ENCODE data around the gene NKTR.

The NKTR gene

DNA sequence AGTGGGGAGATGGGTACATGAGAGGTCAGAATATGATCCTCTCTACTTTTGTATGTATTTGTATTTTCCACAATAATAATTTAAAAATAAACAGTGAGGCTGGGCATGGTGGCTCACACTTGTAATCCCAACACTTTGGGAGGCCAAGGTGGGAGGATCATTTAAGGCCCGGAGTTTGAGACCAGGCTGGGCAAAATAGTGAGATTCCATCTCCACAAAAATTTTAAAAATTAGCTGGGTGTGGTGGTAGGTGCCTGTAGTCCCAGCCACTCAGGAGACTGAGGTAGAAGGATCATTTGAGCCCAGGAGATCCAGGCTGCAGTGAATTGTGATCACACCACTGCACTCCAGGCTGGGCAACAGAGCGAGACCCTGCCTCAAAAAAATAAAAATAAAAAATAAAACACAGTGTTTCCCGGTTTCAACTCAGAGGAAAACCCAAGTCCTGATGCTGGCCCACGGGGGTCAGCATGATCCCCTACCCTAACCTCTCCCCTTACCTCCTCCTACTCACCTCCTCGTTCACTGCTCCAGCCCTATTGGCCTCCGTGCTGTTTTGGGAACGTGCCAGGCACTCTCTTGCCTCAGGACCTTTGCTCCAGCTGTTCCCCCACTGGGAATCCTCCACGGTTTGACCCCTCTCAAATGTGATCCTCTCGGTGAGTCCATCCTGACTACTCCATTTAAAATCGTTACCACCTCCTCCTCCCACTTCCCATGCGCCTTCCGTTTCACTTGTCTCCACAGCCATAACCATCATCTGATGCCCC lies 82.0 kb downstream of the NKTR start:
- no peak for DNase-seq (ENCODE audit: low spot score)

GRCh38 chr3:42683875-42684598 lies 83.6 kb downstream of the NKTR start:
- DNase-seq (ENCODE audit: low spot score): peak; percentile 95

DNA sequence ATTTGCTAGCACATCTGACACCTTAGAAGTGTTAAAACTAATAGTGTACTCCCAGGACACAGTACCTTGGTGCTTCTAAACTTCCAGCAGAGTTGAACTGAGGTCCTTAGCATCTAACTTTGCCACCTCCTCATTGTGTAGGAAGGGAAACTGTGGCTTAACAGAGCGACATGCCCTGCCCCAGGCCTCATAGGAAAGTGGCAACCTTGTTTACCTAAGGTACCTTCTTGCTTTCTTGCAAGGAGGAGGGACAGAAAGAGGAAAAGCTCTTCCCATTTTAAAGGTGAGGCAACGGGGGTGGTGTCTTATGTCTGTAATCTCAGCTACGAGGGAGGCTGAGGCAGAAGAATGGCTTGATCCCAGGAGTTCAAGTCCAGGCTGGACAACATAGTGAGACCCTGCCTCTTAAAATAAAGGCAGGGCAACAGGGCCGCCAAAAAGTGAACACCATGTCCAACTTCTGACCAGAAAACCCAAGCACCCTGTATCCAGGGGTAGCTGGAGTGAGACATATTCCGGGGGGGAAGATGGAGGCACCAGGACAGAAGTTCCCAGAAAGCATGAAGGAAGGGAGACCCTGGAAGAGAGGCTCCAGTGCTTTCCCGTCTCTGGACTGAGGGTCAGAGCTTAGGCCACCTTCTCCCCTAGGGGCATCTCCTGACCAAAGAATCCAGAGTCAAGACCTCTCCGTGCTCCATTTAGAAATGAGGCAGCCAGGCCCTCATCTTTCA lies 84.3 kb downstream of the NKTR start:
- DNase-seq (ENCODE audit: low spot score): no peak

- DNase-seq (ENCODE audit: low spot score): no peak
Measured at GRCh38 chr3:42685363-42685881, 84.9 kb downstream of the NKTR start, which contains the start of gene KLHL40. Gene KLHL40 (plus strand): TSS chr3:42685537. CDS start chr3:42685619, 82 bp downstream.

DNA sequence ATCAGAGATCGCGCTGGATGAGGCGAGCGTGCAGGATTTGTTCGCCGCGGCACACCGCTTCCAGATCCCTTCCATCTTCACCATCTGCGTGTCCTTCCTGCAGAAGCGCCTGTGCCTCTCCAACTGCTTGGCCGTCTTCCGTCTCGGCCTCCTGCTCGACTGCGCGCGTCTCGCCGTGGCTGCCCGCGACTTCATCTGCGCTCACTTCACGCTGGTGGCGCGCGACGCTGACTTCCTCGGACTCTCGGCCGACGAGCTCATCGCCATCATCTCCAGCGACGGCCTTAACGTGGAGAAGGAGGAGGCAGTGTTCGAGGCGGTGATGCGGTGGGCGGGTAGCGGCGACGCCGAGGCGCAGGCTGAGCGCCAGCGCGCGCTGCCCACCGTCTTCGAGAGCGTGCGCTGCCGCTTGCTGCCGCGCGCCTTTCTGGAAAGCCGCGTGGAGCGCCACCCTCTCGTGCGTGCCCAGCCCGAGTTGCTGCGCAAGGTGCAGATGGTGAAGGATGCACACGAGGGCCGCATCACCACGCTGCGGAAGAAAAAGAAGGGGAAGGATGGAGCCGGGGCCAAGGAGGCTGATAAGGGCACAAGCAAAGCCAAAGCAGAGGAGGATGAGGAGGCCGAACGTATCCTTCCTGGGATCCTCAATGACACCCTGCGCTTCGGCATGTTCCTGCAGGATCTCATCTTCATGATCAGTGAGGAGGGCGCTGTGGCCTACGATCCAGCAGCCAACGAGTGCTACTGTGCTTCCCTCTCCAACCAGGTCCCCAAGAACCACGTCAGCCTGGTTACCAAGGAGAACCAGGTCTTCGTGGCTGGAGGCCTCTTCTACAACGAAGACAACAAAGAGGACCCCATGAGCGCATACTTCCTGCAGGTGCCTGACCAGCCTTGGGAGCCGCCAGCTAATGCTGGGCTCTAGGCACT lies 85.7 kb downstream of the NKTR start:
- DNase-seq (ENCODE audit: low spot score): no peak

DNA sequence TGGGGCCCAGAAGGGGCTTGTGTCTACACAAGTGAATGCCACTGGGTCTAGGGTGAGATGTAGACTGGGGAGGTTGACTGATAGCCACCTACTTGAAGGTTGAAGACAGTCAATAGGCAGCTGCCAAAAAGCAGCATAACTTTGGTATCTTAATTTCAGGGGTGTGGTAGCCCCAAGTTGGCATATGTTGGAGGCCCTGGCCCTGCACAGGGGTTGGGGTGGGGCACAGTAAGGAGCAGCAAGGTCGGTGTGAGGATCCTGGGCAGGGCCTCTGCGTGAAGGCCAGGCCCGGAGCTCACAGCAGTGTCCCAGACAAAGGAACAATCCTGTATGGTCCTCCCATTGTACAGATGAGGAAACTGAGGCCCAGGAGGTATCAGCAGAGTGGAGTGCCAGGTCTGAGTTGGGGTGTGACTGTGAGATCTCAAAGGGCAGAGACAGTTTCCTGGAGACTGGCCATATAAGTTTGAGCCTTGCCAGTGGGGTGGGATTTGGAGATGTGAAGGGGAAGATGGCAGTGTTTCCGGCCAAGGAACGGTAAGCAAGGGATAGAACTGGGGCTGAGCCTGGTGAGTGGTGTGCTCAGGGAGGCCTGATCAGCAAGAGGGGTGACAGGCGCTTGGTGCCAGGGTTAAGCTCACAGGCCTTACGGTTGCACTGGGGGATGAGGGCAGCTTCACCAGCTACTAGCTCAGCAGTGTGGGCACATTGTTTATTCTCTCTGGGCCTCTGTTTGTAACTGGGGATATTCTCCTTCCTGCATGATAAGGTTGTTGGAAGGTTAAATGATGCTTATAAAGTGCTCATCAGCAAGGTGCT lies 86.6 kb downstream of the NKTR start:
- DNase-seq (ENCODE audit: low spot score): no peak

GRCh38 chr3:42688016-42688415 lies 87.5 kb downstream of the NKTR start:
- DNase-seq (ENCODE audit: low spot score): no peak

- DNase-seq (ENCODE audit: low spot score): no peak
Measured at GRCh38 chr3:42688487-42689420, 88.3 kb downstream of the NKTR start.

DNA sequence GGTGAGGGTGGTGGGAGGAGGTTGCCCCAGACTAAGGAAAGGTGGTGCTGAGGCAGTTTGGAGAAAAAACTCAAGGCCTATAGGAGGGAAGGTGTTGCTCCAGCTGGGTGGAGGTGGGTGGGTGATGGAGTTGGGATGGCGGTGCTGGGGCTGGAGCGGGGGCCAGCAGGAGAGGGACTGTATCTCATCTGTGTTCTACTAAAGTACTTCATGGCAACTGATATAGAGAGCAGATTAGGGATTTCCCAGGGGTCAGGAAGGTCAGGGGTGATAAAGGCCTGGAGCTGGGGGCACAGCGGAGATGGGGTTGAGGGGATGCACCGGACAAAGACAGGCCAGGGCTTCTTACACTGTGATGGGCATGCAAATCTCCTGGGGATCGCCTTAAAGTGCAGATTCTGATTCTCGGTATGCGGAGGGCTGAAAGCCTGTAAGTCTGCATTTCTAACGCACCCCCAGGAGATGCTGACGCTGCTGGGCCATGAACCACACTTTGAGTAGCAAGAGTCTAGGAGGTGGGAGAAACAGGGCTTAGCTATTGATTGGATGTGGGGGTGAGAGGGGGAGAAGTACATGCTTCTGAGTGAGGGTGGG lies 89.0 kb downstream of the NKTR start:
- no peak for DNase-seq (ENCODE audit: low spot score)

GRCh38 chr3:42690191-42690590 lies 89.7 kb downstream of the NKTR start:
- DNase-seq (ENCODE audit: low spot score): no peak

DNA sequence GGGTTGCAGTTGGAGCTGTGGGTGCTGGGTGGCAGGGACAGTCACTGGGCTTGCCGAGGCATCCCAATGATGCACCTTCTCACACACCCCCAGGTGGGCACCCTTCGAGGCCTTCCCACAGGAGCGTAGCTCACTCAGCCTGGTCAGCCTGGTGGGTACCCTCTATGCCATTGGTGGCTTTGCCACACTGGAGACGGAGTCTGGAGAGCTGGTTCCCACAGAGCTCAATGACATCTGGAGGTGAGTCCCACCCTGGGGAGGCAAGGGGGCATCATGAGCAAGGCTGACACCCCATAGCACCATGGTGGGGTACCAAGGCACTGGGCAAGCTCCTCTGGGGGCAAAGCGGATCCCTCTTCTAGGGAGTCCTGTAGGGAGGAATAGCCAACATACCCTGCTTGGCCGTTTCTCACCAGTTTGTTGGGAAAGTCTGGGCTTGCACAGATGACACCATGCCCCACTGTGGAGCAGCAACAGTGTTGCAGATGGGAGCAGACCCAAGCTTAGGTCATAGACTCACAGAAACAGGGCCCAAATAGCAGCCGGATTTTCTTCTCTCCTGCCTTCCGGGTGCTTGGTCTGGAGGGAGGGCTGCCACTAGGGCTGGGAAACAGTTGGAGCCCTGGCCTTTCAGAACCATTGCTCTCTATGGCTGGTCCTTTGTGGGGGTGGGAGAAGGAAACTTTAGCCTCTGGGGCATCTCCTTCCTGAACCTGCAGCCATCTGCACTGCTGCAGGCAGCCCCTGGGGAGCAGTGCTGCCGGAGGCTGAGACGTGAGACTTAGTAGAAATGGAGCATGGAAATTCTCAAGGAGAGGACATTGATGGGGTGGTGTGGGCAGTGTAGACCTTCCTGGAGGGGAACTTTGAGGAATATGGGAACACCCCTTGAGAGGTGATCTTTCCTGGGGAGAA lies 90.5 kb downstream of the NKTR start:
- no peak for DNase-seq (ENCODE audit: low spot score)

- no peak for DNase-seq (ENCODE audit: low spot score)
Measured at GRCh38 chr3:42691816-42692666, 91.6 kb downstream of the NKTR start.

DNA sequence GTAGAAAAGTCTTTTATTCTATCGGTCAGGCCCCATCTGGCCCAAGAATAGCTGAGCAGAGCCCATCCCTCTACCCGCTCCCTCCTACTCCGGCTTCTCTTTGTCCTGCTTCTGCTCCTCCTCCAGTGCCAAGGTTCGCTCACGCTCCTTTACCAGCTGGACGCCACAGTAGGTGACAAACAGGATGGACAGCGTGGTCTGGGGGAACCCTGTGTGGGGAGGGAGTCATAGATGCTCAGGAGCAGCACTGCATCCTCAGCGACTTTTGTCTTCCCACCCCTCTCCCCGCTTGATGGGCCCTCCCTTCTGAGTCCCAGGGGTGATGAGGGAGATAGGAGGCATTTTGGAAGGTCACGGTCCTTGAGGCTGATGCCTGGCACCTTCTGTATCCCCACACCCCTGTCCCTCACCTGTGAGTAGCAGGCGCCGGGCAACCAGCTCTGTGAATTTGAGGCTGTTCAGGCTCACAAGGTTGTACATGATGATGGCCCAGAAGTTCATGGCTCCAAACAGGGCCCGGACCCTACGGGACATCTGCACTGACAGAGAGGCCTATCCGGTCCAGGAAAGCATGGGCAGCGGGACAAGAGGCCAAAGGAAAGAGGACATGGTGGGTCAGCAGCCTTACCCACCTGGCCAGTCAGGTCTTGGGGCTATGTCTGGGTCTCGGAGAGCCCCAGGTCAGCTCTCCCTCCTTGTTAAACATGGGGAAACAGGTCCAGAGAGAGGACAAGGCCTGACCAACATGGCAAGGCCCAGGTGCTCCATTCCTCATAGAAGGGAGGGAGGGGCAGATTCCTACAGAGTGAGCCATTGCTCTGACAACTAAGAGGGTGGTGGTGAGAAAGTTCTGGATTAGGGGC lies 92.4 kb downstream of the NKTR start:
- no peak for DNase-seq (ENCODE audit: low spot score)

DNA sequence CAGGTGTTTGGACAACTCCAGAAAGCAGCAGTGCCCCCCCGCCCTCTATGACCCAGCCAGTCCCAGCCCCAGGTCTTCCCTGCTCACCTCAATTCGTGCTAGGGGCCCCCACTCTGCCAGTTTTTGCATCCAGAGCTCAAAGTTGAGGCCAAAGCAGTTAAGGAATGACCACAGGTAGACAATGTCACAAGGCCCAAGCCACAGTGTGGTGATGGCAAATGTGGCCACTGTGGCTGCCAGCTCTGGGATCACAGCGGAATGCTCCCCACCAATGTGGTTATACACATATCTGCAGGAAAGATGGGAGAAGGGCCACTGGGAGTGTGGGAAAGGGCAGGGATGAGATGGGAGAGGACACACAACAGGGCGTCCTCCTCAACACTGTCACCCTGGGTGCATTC lies 93.0 kb downstream of the NKTR start:
- DNase-seq (ENCODE audit: low spot score): no peak

GRCh38 chr3:42694366-42694765 lies 93.9 kb downstream of the NKTR start:
- DNase-seq (ENCODE audit: low spot score): no peak

All from GM03348 (cell line).